ENCODE measurements around the gene JAM2. TPM values are rescaled to one million over a fixed set of nuclear protein-coding genes. Genes with fewer than 3 reads are reported as not detected.

The JAM2 gene
- total and polyA plus RNA-seq, 10 of the 15 experiments (the other 5 are each of a cell fraction or from before 2014, with no cell fraction given) = 2.1 to 30.4 (median 8.6) TPM

GRCh38 chr21:25657140-25657539, 18.1 kb downstream of the JAM2 start:
- H3K4me2 ChIP-seq (ENCODE audit: control insufficient read depth, insufficient read depth) = no peak overlapping the region
- H3K27ac ChIP-seq (ENCODE audit: control insufficient read depth, insufficient read depth) = no peak overlapping the region
- WGBS (ENCODE audit: insufficient coverage, insufficient replicate concordance, low lambda C conversion rate, missing lambda C conversion rate) = 97% methylated on average over 2 of the region's 2 CpGs
- no peak for FAIRE-seq
- H3K9me3 ChIP-seq (replicated peaks; ENCODE audit: control insufficient read depth, insufficient read depth, low read length) = no peaks in the 10 kb centered on the region
- no peak overlapping the region for H3K9ac ChIP-seq (ENCODE audit: control insufficient read depth, insufficient read depth, low read length)
- no peaks in the 10 kb centered on the region for H3K36me3 ChIP-seq (ENCODE audit: control insufficient read depth in 2 of 2, insufficient read depth in 2 of 2, low read length in 1 of 2)
- no peaks in the 10 kb centered on the region for H4K20me1 ChIP-seq (ENCODE audit: control insufficient read depth, insufficient read depth)
- no peaks in the 10 kb centered on the region for H3K27me3 ChIP-seq (replicated peaks in 1 of 2; ENCODE audit: control insufficient read depth in 2 of 2, insufficient read depth in 2 of 2, low read length in 1 of 2)
- BruUV-seq (replicated peaks) = no TSS peak
- ChIA-PET RAD21 (ENCODE audit: unreplicated experiment) (no interaction called here), CTCF (no interaction called here), POLR2A (no interaction called here), SMC1A (ENCODE audit: uncharacterized antibody, unreplicated experiment) (interaction anchor here (0.8 kb wide), 1 partner anchor 10 kb away, joined by 3 read pairs; no protein-coding TSS in a partner anchor)
- in situ Hi-C loops (cut with MboI) = no loop called here
- H3K79me2 ChIP-seq (ENCODE audit: control insufficient read depth, insufficient read depth, low read length) = no peaks in the 10 kb centered on the region
- intact Hi-C loops (cut with micrococcal nuclease; ENCODE audit: unreplicated experiment) = no loop called here
- ATAC-seq = no peak
- TF ChIP-seq ZNF592 (IDR thresholded peaks at IDR 0.05) (no peak), NRF1 (conservative IDR thresholded peaks at IDR 0.05; ENCODE audit: low read depth, low read length) (no peak), CHD2 (IDR thresholded peaks at IDR 0.05; ENCODE audit: borderline replicate concordance, low read depth, low read length) (no peak), ZBTB33 (IDR thresholded peaks at IDR 0.05) (no peak), PML (IDR thresholded peaks at IDR 0.05; ENCODE audit: low read length) (no peak), NFIC (IDR thresholded peaks at IDR 0.05; ENCODE audit: low read depth, low read length) (no peak), CUX1 (IDR thresholded peaks at IDR 0.05; ENCODE audit: insufficient replicate concordance, low read depth, low read length) (no peak), RAD21 (IDR thresholded peaks at IDR 0.05; ENCODE audit: insufficient read depth, low read depth, low read length) (no peak), HDAC2 (IDR thresholded peaks at IDR 0.05) (no peak), BACH1 (IDR thresholded peaks at IDR 0.05; ENCODE audit: borderline replicate concordance) (no peak), CREB1 (IDR thresholded peaks at IDR 0.05; ENCODE audit: low read depth) (no peak), MTA2 (IDR thresholded peaks at IDR 0.05; ENCODE audit: low read depth) (no peak), KDM1A (IDR thresholded peaks at IDR 0.05; ENCODE audit: borderline replicate concordance) (no peak)
- no peak for DNase-seq (ENCODE audit: low read depth, low spot score)
- no peak overlapping the region for H3K4me3 ChIP-seq
- no peak overlapping the region for H2AFZ ChIP-seq (ENCODE audit: control insufficient read depth, low read depth, low read length)
- H3K4me1 ChIP-seq (ENCODE audit: control insufficient read depth, insufficient read depth, low read length) = no peaks in the 10 kb centered on the region
